ENCODE results near the gene SGCD.

- TF ChIP-seq REST (IDR thresholded peaks at IDR 0.05; ENCODE audit: insufficient read depth in 1 of 2, low read depth in 2 of 2, low read length in 2 of 2) (no peak), POLR2AphosphoS5 (IDR thresholded peaks at IDR 0.05; ENCODE audit: low read depth, low read length) (no peak), TAF1 (IDR thresholded peaks at IDR 0.05; ENCODE audit: borderline replicate concordance, insufficient read depth, low read length) (no peak), SIN3A (IDR thresholded peaks at IDR 0.05; ENCODE audit: borderline replicate concordance, insufficient read depth, low read length) (no peak)
Observed at GRCh38 chr5:156515121-156515520, 188.2 kb downstream of the SGCD start.
